Activated CD4-positive, CD25-positive, alpha-beta regulatory T cell treated with anti-CD3 and anti-CD28 coated beads, Interleukin-2, amount 50 U/mL, for 72 hours (primary cell): Measurements from ENCODE around the gene EIF4B.
A peak's percentile ranks its signal among the peaks of the same experiment; 100 is the strongest.

Source experiments
- DNase-seq: peaks from one replicate; pipeline ENCODE4 v3.0.0; 2021

Gene EIF4B

GRCh38 chr12:53071591-53072551, 65.6 kb downstream of the EIF4B start:
- no peak for DNase-seq

- DNase-seq = no peak
Measured at GRCh38 chr12:53073881-53074280, 67.6 kb downstream of the EIF4B start.

- no peak for DNase-seq
Measured at GRCh38 chr12:53074283-53074998, 68.2 kb downstream of the EIF4B start.

- DNase-seq = no peak
Measured at GRCh38 chr12:53074999-53075370, 68.7 kb downstream of the EIF4B start.

- DNase-seq = no peak
Measured at GRCh38 chr12:53076461-53076860, 70.2 kb downstream of the EIF4B start.

GRCh38 chr12:53077030-53077429, 70.8 kb downstream of the EIF4B start:
- no peak for DNase-seq

- DNase-seq = no peak
Measured at GRCh38 chr12:53078425-53079225, 72.4 kb downstream of the EIF4B start.

GRCh38 chr12:53079226-53080117, 73.2 kb downstream of the EIF4B start, which contains the start of gene SPRYD3:
Gene SPRYD3, minus strand, starts transcription at chr12:53079390. Its CDS starts 57 bp downstream, at chr12:53079333.
- peak; percentile 99 for DNase-seq

- no peak for DNase-seq
Measured at GRCh38 chr12:53082637-53083175, 76.5 kb downstream of the EIF4B start.

GRCh38 chr12:53086361-53086760, 80.1 kb downstream of the EIF4B start:
- no peak for DNase-seq

- no peak for DNase-seq
Measured at GRCh38 chr12:53090105-53090504, 83.8 kb downstream of the EIF4B start.

GRCh38 chr12:53090554-53090953, 84.3 kb downstream of the EIF4B start:
- DNase-seq = no peak

GRCh38 chr12:53091756-53092155, 85.5 kb downstream of the EIF4B start:
- DNase-seq = no peak
